GM19467 (cell line): ENCODE results near the gene CLEC10A.
"Not testable (repeated sequence)": the region's sequence is repeated elsewhere in the genome, so short reads cannot be mapped to it uniquely, and the experiment has no call there.

Experiments
- ATAC-seq: cut with Tn5 transposase; IDR thresholded peaks from one replicate; pipeline ENCODE4 v1.9.1; 2021; ENCODE audit warnings: mild to moderate bottlenecking, moderate library complexity; ENCODE audit not compliant: unreplicated experiment

The CLEC10A gene

GRCh38 chr17:7077911-7078546 lies 2.0 kb downstream of the CLEC10A start:
- ATAC-seq, result no peak

GRCh38 chr17:7074931-7075330 lies 5.1 kb downstream of the CLEC10A start:
- no peak for ATAC-seq

- ATAC-seq, result no peak
Measured at GRCh38 chr17:7072406-7072805, 7.6 kb downstream of the CLEC10A start.

- ATAC-seq, result no peak
Measured at GRCh38 chr17:7070712-7071111, 9.3 kb downstream of the CLEC10A start.

- no peak for ATAC-seq
Measured at GRCh38 chr17:7068268-7068667, 11.8 kb downstream of the CLEC10A start.

- ATAC-seq, result no peak
Measured at GRCh38 chr17:7067198-7067597, 12.9 kb downstream of the CLEC10A start.

GRCh38 chr17:7064261-7064660 lies 15.8 kb downstream of the CLEC10A start:
- ATAC-seq, result no peak

- no peak for ATAC-seq
Measured at GRCh38 chr17:7063518-7064094, 16.4 kb downstream of the CLEC10A start.

GRCh38 chr17:7060165-7060891 lies 19.7 kb downstream of the CLEC10A start:
- ATAC-seq, result no peak

GRCh38 chr17:7058831-7059447 lies 21.1 kb downstream of the CLEC10A start:
- ATAC-seq, result no peak

- ATAC-seq, result no peak
Measured at GRCh38 chr17:7056386-7056785, 23.7 kb downstream of the CLEC10A start.

- not testable (repeated sequence) for ATAC-seq
Measured at GRCh38 chr17:7050583-7050982, 29.5 kb downstream of the CLEC10A start.

- ATAC-seq, result no peak
Measured at GRCh38 chr17:7048968-7049367, 31.1 kb downstream of the CLEC10A start.

GRCh38 chr17:7047566-7047965 lies 32.5 kb downstream of the CLEC10A start:
- ATAC-seq, result no peak

GRCh38 chr17:7046725-7047397 lies 33.2 kb downstream of the CLEC10A start:
- not testable (repeated sequence) for ATAC-seq

- no peak for ATAC-seq
Measured at GRCh38 chr17:7046127-7046724, 33.8 kb downstream of the CLEC10A start.

- ATAC-seq, result no peak
Measured at GRCh38 chr17:7045492-7046126, 34.4 kb downstream of the CLEC10A start.

GRCh38 chr17:7043497-7044198 lies 36.4 kb downstream of the CLEC10A start, which contains the start of gene SLC16A11:
SLC16A11 (minus strand) TSS chr17:7044092; CDS start chr17:7043513, 579 bp downstream.
- ATAC-seq, result no peak

GRCh38 chr17:7043182-7043496 lies 36.9 kb downstream of the CLEC10A start:
- ATAC-seq, result no peak
